HepG2 (cell line): ENCODE measurements around the gene PSMD12. TPM values are rescaled to one million over a fixed set of nuclear protein-coding genes. Genes with fewer than 3 reads are reported as not detected.

ENCODE experiments used
- DNMT3B ChIP-seq: conservative IDR thresholded peaks from 2 replicates; pipeline ENCODE4 v1.6.1; 2016; ENCODE audit warnings: missing biosample characterization, control low read depth
- ERF ChIP-seq: IDR thresholded peaks from 2 replicates; pipeline ENCODE4 v1.6.1; 2018; ENCODE audit warnings: missing biosample characterization, missing genetic modification reagents
- FOXJ3 ChIP-seq: sonication (generic); formaldehyde crosslinking; IDR thresholded peaks from 2 replicates; pipeline ENCODE4 v1.4.0; 2020; ENCODE audit warnings: missing genetic modification reagents, mild to moderate bottlenecking, borderline replicate concordance
- HINFP ChIP-seq: sonication (generic); formaldehyde crosslinking; IDR thresholded peaks from 2 replicates; pipeline ENCODE4 v1.4.0; 2020; ENCODE audit warnings: low read depth, mild to moderate bottlenecking, missing genetic modification reagents
- KLF12 ChIP-seq: sonication (generic); formaldehyde crosslinking; IDR thresholded peaks from 2 replicates; pipeline ENCODE4 v1.4.0; 2020; ENCODE audit warnings: missing genetic modification reagents, borderline replicate concordance
- MIXL1 ChIP-seq: IDR thresholded peaks from 2 replicates; pipeline ENCODE4 v1.6.1; 2016
- PAX8 ChIP-seq: sonication (generic); formaldehyde crosslinking; IDR thresholded peaks from 2 replicates; pipeline ENCODE4 v1.8.0; 2022; ENCODE audit warnings: mild to moderate bottlenecking, missing genetic modification reagents, borderline replicate concordance
- PHF21A ChIP-seq: sonication (generic); formaldehyde crosslinking; IDR thresholded peaks from 2 replicates; pipeline ENCODE4 v1.5.0; 2020; ENCODE audit warnings: mild to moderate bottlenecking, missing genetic modification reagents
- SNAPC4 ChIP-seq: sonication (generic); formaldehyde crosslinking; IDR thresholded peaks from 2 replicates; pipeline ENCODE4 v1.4.0; 2020; ENCODE audit warnings: mild to moderate bottlenecking, missing genetic modification reagents
- TP53 ChIP-seq: sonication (generic); formaldehyde crosslinking; conservative IDR thresholded peaks from 2 replicates; pipeline ENCODE4 v1.4.0; 2020; ENCODE audit warnings: missing genetic modification reagents
- ZBTB14 ChIP-seq: sonication (generic); formaldehyde crosslinking; IDR thresholded peaks from 2 replicates; pipeline ENCODE4 v1.4.0; 2020; ENCODE audit warnings: missing genetic modification reagents
- ZGPAT ChIP-seq: IDR thresholded peaks from 2 replicates; pipeline ENCODE4 v1.6.1; 2016; ENCODE audit warnings: mild to moderate bottlenecking
- polyA plus RNA-seq, 8 experiments: library from polyadenylated mRNA; depleted of rRNA in 3 of 8; stranded (reverse) in 7 of 8; unstranded in 1 of 8; fragments of >200 nt; fragmentation: Illumina TruSeq in 4 of 8; extraction: Trizol in 4 of 8; gene quantifications; 2 replicates each; pipeline versions ENCODE4 v1.2.1 to v1.2.3, GENCODE V29; 2011 to 2016; ENCODE audit warnings: low read depth in 4 of 8, missing spikeins in 1 of 8, mixed read lengths in 1 of 8; ENCODE audit not compliant: insufficient read depth in 1 of 8
- total RNA-seq, 5 experiments: library from RNA; depleted of rRNA; stranded (reverse); fragments of >200 nt; fragmentation: Illumina TruSeq; extraction: Trizol; gene quantifications; 2 replicates each; pipeline ENCODE4 v1.2.3, GENCODE V29; 2016; ENCODE audit warnings: low read depth in 1 of 5
- TF ChIP-seq, protein P1 (sequence below): sonication (generic); formaldehyde crosslinking; IDR thresholded peaks from 2 replicates; pipeline ENCODE4 v1.8.1; 2023; ENCODE audit warnings: missing genetic modification reagents, inconsistent platforms, borderline replicate concordance

Gene PSMD12
- total and polyA plus RNA-seq, 2 of the 13 experiments (the other 11 are each of a cell fraction or from before 2014, with no cell fraction given), result 27.4 to 71.7 TPM

DNA sequence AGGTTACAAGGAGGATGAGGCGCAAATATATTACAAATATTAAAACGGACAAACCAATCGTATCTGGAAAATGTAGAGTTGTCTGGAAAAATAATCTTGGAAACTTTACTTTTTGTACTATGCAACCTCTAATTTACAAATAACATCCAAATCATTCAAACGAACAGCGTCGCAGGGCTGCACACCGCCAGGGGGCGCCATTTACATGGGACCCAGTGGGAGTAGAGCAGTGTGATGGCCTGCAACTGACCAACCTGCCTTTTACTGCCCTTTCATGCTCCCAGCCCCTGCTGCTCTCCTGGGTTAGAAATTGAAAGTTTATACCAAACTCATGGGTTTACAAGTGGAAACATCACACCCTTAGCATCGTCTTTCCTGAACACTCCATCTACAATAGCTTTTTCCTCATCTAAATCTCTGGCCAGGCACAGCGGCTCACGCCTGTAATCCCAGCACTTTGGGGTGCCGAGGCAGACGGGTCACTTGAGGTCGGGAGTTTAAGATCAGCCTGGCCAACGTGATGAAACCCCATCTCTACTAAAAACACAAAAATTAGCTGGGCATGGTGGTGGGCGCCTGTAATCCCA, 20.7 kb upstream of the PSMD12 start (continued):
- TF ChIP-seq MIXL1 (0 out of 2 replicates have a peak, but pooled peaks have one; percentile 17), DNMT3B (CRISPR knock-in tag) (no peak), PHF21A (no peak), FOXJ3 (CRISPR knock-in tag) (no peak), PAX8 (no peak), ZBTB14 (CRISPR knock-in tag) (no peak), KLF12 (CRISPR knock-in tag) (no peak), ERF (peak; percentile 70; the same call in 1 of the 2 replicates), ZGPAT (CRISPR knock-in tag) (0 out of 2 replicates have a peak, but pooled peaks have one; percentile 36), SNAPC4 (no peak), HINFP (CRISPR knock-in tag) (no peak), TP53 (CRISPR knock-in tag) (no peak)
- TF ChIP-seq, protein P1, sequence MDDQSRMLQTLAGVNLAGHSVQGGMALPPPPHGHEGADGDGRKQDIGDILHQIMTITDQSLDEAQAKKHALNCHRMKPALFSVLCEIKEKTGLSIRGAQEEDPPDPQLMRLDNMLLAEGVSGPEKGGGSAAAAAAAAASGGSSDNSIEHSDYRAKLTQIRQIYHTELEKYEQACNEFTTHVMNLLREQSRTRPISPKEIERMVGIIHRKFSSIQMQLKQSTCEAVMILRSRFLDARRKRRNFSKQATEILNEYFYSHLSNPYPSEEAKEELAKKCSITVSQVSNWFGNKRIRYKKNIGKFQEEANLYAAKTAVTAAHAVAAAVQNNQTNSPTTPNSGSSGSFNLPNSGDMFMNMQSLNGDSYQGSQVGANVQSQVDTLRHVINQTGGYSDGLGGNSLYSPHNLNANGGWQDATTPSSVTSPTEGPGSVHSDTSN (CRISPR knock-in tag), result no peak
